Mucosa of descending colon (tissue), 3 donors: Measurements from ENCODE around the gene FTCD. TPM values are rescaled to one million over a fixed set of nuclear protein-coding genes. Genes with fewer than 3 reads are reported as not detected.

Experiments
- ATAC-seq: fragments of 200-7000 bp; cut with Tn5 transposase; one replicate; pipeline ENCODE4 v1.9.1; 2020; ENCODE audit warnings: mild to moderate bottlenecking, moderate library complexity
- DNase-seq, 3 donors: peaks; one replicate each; pipeline ENCODE4 v3.0.0-alpha.2; 2020
- H3K36me3 ChIP-seq: fragments of 200-600 bp; one replicate; pipeline ENCODE4 v1.8.0; 2021; ENCODE audit warnings: low read depth, mild to moderate bottlenecking
- H3K4me1 ChIP-seq: fragments of 200-600 bp; one replicate; pipeline ENCODE4 v1.8.0; 2021; ENCODE audit warnings: low read depth, mild to moderate bottlenecking
- H3K4me3 ChIP-seq: fragments of 200-600 bp; one replicate; pipeline ENCODE4 v1.8.0; 2021; ENCODE audit warnings: mild to moderate bottlenecking
- H3K9me3 ChIP-seq: fragments of 200-600 bp; one replicate; pipeline ENCODE4 v1.8.0; 2021; ENCODE audit warnings: mild to moderate bottlenecking
- CTCF ChIP-seq: fragments of 200-600 bp; IDR thresholded peaks from one replicate; pipeline ENCODE4 v1.8.0; 2022; ENCODE audit warnings: antibody characterized with exemption, mild to moderate bottlenecking
- intact Hi-C, 2 donors: fragments of 100-400 bp; cut with DNase I in 1 of 2; cut with micrococcal nuclease in 1 of 2; formaldehyde crosslinking; loops; one replicate each; pipeline versions ENCODE4 v1.11.0 to v1.11.1; 2022; cut with DNase I, micrococcal nuclease
- total RNA-seq, 3 donors: library from RNA; stranded (reverse); fragmentation: NEBNext Ultra II Directional in 2 of 3; extraction: Animal tissue kit (Norgen Biotek cat#: 25700) in 2 of 3; gene quantifications; one replicate each; pipeline versions ENCODE4 v1.2.1 to v1.2.4, GENCODE V29; 2021 to 2023
- donor health status: DM: no; HTN: no; CAD: no; lungs with moderate emphysema.
- donor health status: DM: no; HTN: no; CAD: no.
- donor health status: DM: no; HTN: yes; CAD: no.

The FTCD gene
- total RNA-seq, 3 donors from 2014 or later, result 0.36 to 2.1 TPM; not detected in 1

- intact Hi-C loops, result no loop called here
- no peak for TF ChIP-seq CTCF
Observed at GRCh38 chr21:46122758-46123683, 32.4 kb downstream of the FTCD start.

DNA sequence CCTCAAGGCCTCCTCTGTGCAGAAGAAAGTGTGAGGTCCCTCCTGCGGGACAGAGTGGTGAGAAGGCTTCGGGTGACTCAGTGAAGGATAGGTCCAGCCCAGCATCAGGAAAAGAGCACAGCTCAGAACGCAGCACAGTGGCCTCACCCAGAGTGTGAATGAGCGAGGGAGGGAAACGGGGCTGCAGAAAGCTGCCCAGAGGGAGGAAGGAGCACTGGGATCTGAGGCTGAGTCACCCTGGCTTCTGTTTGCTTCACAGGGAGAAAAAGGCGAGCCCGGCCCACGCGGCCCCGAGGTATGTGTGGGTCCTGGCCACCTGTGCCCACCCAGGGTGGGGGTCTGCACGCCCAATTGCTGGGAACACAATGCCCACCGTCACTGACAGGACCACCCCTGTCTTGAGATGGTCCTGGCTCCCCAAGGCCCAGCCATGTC is 33.1 kb downstream of the FTCD start:
- H3K4me3 ChIP-seq, result no peak overlapping the region
- no peaks in the 10 kb centered on the region for H3K4me1 ChIP-seq
- intact Hi-C loops, result no loop called here
- TF ChIP-seq CTCF, result no peak
- no peaks in the 10 kb centered on the region for H3K36me3 ChIP-seq
- ATAC-seq (no peak), DNase-seq (peak in 2 of 3 donors; percentile 6 to 28)
- H3K9me3 ChIP-seq, result no peaks in the 10 kb centered on the region

More at GRCh38 chr21:46122758-46123683, 32.4 kb downstream of the FTCD start:
- no peaks in the 10 kb centered on the region for H3K36me3 ChIP-seq
- no peaks in the 10 kb centered on the region for H3K4me1 ChIP-seq
- no peak overlapping the region for H3K4me3 ChIP-seq
- DNase-seq (peak in 1 of 3 donors; percentile 26), ATAC-seq (no peak)
- no peaks in the 10 kb centered on the region for H3K9me3 ChIP-seq

GRCh38 chr21:46121286-46122221 is 33.8 kb downstream of the FTCD start:
- intact Hi-C loops, result no loop called here
- no peak for ATAC-seq
- peak in 2 of 3 donors; percentile 17 to 40 for DNase-seq
- H3K4me1 ChIP-seq, result no peaks in the 10 kb centered on the region
- no peak overlapping the region for H3K4me3 ChIP-seq
- TF ChIP-seq CTCF, result no peak
- H3K9me3 ChIP-seq, result no peaks in the 10 kb centered on the region
- no peaks in the 10 kb centered on the region for H3K36me3 ChIP-seq

DNA sequence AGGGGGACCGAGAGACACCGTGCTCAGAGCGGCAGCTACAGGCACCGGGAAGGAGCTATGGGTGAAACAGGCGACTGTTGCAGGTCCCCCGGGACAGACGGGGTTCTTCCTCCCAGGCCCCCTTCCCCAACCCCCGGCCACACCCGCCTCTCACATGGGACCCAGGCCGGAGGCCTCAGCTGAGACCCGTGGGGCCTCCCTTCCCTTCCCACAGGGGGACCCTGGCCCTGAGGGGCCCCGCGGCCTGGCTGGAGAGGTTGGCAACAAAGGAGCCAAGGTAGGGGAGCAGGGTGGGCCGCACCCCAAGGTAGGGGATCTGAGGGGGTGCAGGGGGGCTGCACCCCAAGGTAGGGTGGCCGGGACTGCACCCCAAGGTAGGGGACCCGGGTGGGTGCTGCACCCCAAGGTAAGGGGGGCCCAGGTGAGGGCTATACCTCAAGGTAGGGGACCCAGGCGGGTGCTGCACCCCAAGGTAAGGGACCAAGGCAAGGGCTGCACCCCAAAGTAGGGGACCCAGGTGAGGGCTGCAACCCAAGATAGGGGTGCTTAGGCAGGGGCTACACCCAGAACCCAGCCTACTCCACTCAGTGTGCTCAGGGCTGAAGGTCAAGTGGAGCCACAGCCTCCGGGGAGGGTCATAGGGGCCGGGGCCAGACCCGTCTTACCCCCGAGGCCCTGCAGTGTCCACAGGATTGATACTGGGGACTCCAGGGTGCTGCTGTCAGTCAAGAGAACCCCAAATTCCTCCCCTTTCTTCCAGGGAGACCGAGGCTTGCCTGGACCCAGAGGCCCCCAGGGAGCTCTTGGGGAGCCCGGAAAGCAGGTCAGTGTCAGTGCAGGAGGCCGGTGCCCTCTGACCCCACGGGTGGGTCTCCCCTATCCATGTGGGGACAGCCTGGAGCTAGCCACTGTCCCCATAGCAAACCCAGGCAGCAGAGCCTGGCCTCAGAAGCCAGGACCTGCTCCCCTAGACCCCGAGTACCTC is 34.8 kb downstream of the FTCD start:
- Histone ChIP-seq H3K4me3 (no peak overlapping the region), H3K4me1 (no peaks in the 10 kb centered on the region), H3K36me3 (no peaks in the 10 kb centered on the region), H3K9me3 (no peaks in the 10 kb centered on the region)
- intact Hi-C loops, result no loop called here
- DNase-seq, result peak in 2 of 3 donors; percentile 10 to 30
- no peak for ATAC-seq
- TF ChIP-seq CTCF, result no peak
